ENCODE measurements around the gene ASB2.

DNA sequence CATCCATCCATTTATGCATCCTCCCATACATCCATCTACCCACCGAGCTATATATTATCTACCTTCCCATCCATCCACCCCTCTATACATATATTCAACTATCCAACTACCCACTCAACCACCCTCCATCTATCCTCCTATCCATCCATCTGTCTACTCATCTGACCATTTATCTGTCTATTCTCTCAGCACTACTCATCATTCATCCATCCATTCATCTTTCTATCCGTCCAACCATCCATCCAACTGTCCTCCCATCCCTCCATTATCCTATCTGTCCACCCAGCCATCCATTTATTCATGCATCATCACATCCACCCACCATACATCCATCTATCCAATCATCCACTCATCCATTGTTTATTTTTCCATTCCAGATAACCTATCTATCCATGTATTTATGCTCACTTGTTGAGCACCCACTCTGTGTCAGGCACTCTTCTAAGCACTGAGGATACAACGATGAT, 11.5 kb downstream of the ASB2 start:
- TF ChIP-seq, protein P1, sequence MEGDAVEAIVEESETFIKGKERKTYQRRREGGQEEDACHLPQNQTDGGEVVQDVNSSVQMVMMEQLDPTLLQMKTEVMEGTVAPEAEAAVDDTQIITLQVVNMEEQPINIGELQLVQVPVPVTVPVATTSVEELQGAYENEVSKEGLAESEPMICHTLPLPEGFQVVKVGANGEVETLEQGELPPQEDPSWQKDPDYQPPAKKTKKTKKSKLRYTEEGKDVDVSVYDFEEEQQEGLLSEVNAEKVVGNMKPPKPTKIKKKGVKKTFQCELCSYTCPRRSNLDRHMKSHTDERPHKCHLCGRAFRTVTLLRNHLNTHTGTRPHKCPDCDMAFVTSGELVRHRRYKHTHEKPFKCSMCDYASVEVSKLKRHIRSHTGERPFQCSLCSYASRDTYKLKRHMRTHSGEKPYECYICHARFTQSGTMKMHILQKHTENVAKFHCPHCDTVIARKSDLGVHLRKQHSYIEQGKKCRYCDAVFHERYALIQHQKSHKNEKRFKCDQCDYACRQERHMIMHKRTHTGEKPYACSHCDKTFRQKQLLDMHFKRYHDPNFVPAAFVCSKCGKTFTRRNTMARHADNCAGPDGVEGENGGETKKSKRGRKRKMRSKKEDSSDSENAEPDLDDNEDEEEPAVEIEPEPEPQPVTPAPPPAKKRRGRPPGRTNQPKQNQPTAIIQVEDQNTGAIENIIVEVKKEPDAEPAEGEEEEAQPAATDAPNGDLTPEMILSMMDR (IDR thresholded peaks at IDR 0.05): no peak
- no peak for TF ChIP-seq POLR2A (IDR thresholded peaks at IDR 0.05)
- no peak for TF ChIP-seq POLR2AphosphoS5 (IDR thresholded peaks at IDR 0.05; ENCODE audit: insufficient read depth in 1 of 2, low read depth in 1 of 2)
